Neural cell (in vitro differentiated cells): Measurements from ENCODE around the gene LDLRAD4. TPM values are rescaled to one million over a fixed set of nuclear protein-coding genes. Genes with fewer than 3 reads are reported as not detected.

Experiments used
- H2AFZ ChIP-seq: fragments of 200-600, 300-800 bp; sonication (generic), shearing (Covaris generic); 2 replicates; pipeline ENCODE4 v1.6.0; 2014; ENCODE audit warnings: low read depth, mild to moderate bottlenecking, antibody characterized with exemption, low read length, moderate library complexity
- H3F3A ChIP-seq: fragments of 200-600 bp; shearing (Covaris generic); 2 replicates; pipeline ENCODE4 v1.6.1; 2016; ENCODE audit warnings: mild to moderate bottlenecking, moderate library complexity, mixed read lengths, antibody characterized with exemption, low read length; ENCODE audit not compliant: insufficient read depth, poor library complexity, severe bottlenecking
- H3K27ac ChIP-seq: fragments of 200-600, 300-800 bp; sonication (generic), shearing (Covaris generic); 2 replicates; pipeline ENCODE4 v1.5.1; 2014; ENCODE audit warnings: mild to moderate bottlenecking, low read length, moderate library complexity
- H3K27me3 ChIP-seq: fragments of 300-800, 200-600 bp; sonication (generic), shearing (Covaris generic); 2 replicates; pipeline ENCODE4 v1.6.0; 2014; ENCODE audit warnings: mild to moderate bottlenecking, low read depth, low read length, moderate library complexity; ENCODE audit not compliant: insufficient read depth
- H3K36me3 ChIP-seq: fragments of 300-800, 200-600 bp; sonication (generic), shearing (Covaris generic); 2 replicates; pipeline ENCODE4 v1.5.1; 2014; ENCODE audit warnings: mild to moderate bottlenecking, antibody characterized with exemption, low read length, moderate library complexity; ENCODE audit not compliant: insufficient read depth
- H3K4me2 ChIP-seq: fragments of 300-800, 200-600 bp; sonication (generic), shearing (Covaris generic); 2 replicates; pipeline ENCODE4 v1.6.0; 2014; ENCODE audit warnings: mild to moderate bottlenecking, low read length
- H3K4me3 ChIP-seq: fragments of 300-800, 200-600 bp; sonication (generic), shearing (Covaris generic); 2 replicates; pipeline ENCODE4 v1.5.1; 2014; ENCODE audit warnings: mild to moderate bottlenecking, low read length, moderate library complexity
- H3K79me2 ChIP-seq: fragments of 200-600 bp; shearing (Covaris generic); replicated peaks from 2 replicates; pipeline ENCODE4 v1.6.0; 2014; ENCODE audit warnings: mild to moderate bottlenecking, low read length, moderate library complexity; ENCODE audit not compliant: insufficient read depth
- H3K9ac ChIP-seq: fragments of 300-800, 200-600 bp; sonication (generic), shearing (Covaris generic); 2 replicates; pipeline ENCODE4 v1.6.1; 2016; ENCODE audit warnings: mild to moderate bottlenecking, low read length, mixed read lengths
- H3K9me2 ChIP-seq: fragments of 200-600 bp; shearing (Covaris generic); 2 replicates; pipeline ENCODE4 v1.6.1; 2016; ENCODE audit warnings: mild to moderate bottlenecking, low read length, mixed read lengths; ENCODE audit not compliant: insufficient read depth
- H3K9me3 ChIP-seq: fragments of 200-600, 300-800 bp; sonication (generic), shearing (Covaris generic); 2 replicates; pipeline ENCODE4 v1.6.1; 2016; ENCODE audit warnings: mild to moderate bottlenecking, mixed run types, low read length, moderate library complexity, mixed read lengths
- H4K20me1 ChIP-seq: fragments of 200-600 bp; shearing (Covaris generic); 2 replicates; pipeline ENCODE4 v1.6.1; 2016; ENCODE audit warnings: mild to moderate bottlenecking, mixed run types; ENCODE audit not compliant: insufficient read depth
- EP300 ChIP-seq: fragments of 450-650 bp; conservative IDR thresholded peaks from 2 replicates; pipeline ENCODE4 v1.6.1; 2014; ENCODE audit warnings: antibody characterized with exemption, mild to moderate bottlenecking, moderate library complexity; ENCODE audit not compliant: poor library complexity, severe bottlenecking
- EZH2 ChIP-seq: fragments of 200-600, 300-800 bp; shearing (Covaris generic), sonication (generic); IDR thresholded peaks from 2 replicates; pipeline ENCODE4 v1.6.1; 2014; ENCODE audit warnings: antibody characterized with exemption, low read length, borderline replicate concordance, mild to moderate bottlenecking; ENCODE audit not compliant: insufficient read depth, poor library complexity, severe bottlenecking
- MXI1 ChIP-seq: fragments of 450-650 bp; conservative IDR thresholded peaks from 2 replicates; pipeline ENCODE4 v1.6.1; 2014; ENCODE audit warnings: antibody characterized with exemption, mild to moderate bottlenecking; ENCODE audit not compliant: poor library complexity, severe bottlenecking
- POLR2AphosphoS5 ChIP-seq: IDR thresholded peaks from 2 replicates; pipeline ENCODE4 v1.6.1; 2012
- RAD21 ChIP-seq: fragments of 450-650 bp; conservative IDR thresholded peaks from 2 replicates; pipeline ENCODE4 v1.6.1; 2014; ENCODE audit warnings: antibody characterized with exemption, mild to moderate bottlenecking, moderate library complexity
- SMC3 ChIP-seq: fragments of 450-650 bp; conservative IDR thresholded peaks from 2 replicates; pipeline ENCODE4 v1.6.1; 2014; ENCODE audit warnings: antibody characterized with exemption, mild to moderate bottlenecking, moderate library complexity; ENCODE audit not compliant: poor library complexity
- TAF1 ChIP-seq: IDR thresholded peaks from 2 replicates; pipeline ENCODE4 v1.6.1; 2012; ENCODE audit warnings: low read depth
- polyA plus RNA-seq: library from polyadenylated mRNA; depleted of rRNA; stranded (reverse); fragments of >200 nt; gene quantifications from 2 replicates; pipeline ENCODE4 v1.2.3, GENCODE V29; 2014
- TF ChIP-seq, protein P1 (sequence below): IDR thresholded peaks from 2 replicates; pipeline ENCODE4 v1.6.1; 2012; ENCODE audit warnings: borderline replicate concordance
- TF ChIP-seq, protein P2 (sequence below): fragments of 450-650 bp; IDR thresholded peaks from 2 replicates; pipeline ENCODE4 v1.5.1; 2014; ENCODE audit warnings: antibody characterized with exemption, mild to moderate bottlenecking, moderate library complexity; ENCODE audit not compliant: poor library complexity, severe bottlenecking

Gene LDLRAD4
- polyA plus RNA-seq, 1 donor from 2014 or later = 3.7 TPM

DNA sequence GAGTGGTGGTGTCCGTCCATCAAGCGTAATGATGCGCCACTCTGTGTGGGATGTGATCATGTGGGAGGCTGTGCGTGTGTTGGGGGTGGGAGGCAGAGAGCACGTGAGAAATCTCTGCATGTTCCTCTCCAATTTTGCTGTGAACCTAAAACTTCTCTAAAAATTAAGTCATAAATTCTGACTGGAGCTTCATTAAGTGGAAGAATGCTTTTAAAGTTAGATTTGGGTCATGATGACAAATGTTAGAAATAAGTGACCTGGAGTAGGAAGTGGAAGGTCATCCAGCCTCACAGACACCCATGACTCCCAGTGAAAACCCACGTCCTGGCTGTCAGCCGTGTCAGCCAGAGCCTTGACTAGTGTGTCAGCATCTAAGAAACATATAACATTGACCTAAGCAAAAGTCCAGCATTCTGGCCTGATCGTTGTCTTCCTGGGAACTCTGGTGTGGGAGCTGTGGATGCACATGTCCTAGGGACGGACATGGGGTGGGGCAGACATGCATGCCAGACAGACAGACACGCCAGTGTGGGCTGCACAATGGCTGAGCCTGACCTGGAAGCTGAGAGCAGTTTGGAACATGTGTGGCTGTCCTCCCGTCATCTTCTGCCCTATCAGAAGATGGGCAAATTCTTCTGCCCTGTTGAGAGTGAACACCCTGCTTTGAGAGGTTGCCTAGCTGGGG is 262.2 kb downstream of the LDLRAD4 start:
- no peak overlapping the region for H3K9ac ChIP-seq
- H3K4me2 ChIP-seq = no peak overlapping the region
- H3F3A ChIP-seq = no peaks in the 10 kb centered on the region
- H2AFZ ChIP-seq = no peak overlapping the region
- no peak for TF ChIP-seq TAF1
- TF ChIP-seq, protein P1, sequence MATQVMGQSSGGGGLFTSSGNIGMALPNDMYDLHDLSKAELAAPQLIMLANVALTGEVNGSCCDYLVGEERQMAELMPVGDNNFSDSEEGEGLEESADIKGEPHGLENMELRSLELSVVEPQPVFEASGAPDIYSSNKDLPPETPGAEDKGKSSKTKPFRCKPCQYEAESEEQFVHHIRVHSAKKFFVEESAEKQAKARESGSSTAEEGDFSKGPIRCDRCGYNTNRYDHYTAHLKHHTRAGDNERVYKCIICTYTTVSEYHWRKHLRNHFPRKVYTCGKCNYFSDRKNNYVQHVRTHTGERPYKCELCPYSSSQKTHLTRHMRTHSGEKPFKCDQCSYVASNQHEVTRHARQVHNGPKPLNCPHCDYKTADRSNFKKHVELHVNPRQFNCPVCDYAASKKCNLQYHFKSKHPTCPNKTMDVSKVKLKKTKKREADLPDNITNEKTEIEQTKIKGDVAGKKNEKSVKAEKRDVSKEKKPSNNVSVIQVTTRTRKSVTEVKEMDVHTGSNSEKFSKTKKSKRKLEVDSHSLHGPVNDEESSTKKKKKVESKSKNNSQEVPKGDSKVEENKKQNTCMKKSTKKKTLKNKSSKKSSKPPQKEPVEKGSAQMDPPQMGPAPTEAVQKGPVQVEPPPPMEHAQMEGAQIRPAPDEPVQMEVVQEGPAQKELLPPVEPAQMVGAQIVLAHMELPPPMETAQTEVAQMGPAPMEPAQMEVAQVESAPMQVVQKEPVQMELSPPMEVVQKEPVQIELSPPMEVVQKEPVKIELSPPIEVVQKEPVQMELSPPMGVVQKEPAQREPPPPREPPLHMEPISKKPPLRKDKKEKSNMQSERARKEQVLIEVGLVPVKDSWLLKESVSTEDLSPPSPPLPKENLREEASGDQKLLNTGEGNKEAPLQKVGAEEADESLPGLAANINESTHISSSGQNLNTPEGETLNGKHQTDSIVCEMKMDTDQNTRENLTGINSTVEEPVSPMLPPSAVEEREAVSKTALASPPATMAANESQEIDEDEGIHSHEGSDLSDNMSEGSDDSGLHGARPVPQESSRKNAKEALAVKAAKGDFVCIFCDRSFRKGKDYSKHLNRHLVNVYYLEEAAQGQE = no peak
- H3K9me2 ChIP-seq = no peaks in the 10 kb centered on the region
- H3K79me2 ChIP-seq = no peaks in the 10 kb centered on the region
- no peak overlapping the region for H3K27ac ChIP-seq
- no peaks in the 10 kb centered on the region for H3K27me3 ChIP-seq
- H3K36me3 ChIP-seq = no peaks in the 10 kb centered on the region
- H4K20me1 ChIP-seq = no peaks in the 10 kb centered on the region
- no peak overlapping the region for H3K4me3 ChIP-seq
- no peaks in the 10 kb centered on the region for H3K9me3 ChIP-seq

DNA sequence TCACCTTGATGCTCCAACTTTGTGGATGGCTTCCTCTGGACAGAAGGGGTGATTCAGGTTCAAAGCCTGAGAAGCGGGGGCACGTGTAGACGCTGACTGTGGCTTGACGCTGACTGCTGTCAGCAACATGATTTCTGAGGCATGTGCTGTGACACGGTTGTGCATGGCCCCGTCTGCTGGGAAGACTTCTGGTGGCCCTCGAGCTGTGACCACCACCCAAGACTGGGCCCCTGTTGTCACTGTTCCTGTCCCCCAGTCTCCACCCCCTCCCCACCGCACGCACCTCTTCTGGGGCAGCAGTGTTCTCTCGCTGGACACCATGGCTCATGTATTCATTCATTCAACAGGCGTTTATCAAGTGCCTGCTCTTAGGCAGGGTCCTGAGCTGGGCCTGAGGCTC is 262.8 kb downstream of the LDLRAD4 start:
- H3K27ac ChIP-seq = no peak overlapping the region
- H3K9me3 ChIP-seq = no peaks in the 10 kb centered on the region
- H3F3A ChIP-seq = no peaks in the 10 kb centered on the region
- H3K4me2 ChIP-seq = no peak overlapping the region
- H4K20me1 ChIP-seq = no peaks in the 10 kb centered on the region
- H3K9ac ChIP-seq = no peak overlapping the region
- H3K36me3 ChIP-seq = no peaks in the 10 kb centered on the region
- no peak for TF ChIP-seq TAF1
- TF ChIP-seq, protein P1 = no peak
- no peak for TF ChIP-seq RAD21
- no peak for TF ChIP-seq EZH2
- TF ChIP-seq MXI1 = no peak
- TF ChIP-seq, protein P2, sequence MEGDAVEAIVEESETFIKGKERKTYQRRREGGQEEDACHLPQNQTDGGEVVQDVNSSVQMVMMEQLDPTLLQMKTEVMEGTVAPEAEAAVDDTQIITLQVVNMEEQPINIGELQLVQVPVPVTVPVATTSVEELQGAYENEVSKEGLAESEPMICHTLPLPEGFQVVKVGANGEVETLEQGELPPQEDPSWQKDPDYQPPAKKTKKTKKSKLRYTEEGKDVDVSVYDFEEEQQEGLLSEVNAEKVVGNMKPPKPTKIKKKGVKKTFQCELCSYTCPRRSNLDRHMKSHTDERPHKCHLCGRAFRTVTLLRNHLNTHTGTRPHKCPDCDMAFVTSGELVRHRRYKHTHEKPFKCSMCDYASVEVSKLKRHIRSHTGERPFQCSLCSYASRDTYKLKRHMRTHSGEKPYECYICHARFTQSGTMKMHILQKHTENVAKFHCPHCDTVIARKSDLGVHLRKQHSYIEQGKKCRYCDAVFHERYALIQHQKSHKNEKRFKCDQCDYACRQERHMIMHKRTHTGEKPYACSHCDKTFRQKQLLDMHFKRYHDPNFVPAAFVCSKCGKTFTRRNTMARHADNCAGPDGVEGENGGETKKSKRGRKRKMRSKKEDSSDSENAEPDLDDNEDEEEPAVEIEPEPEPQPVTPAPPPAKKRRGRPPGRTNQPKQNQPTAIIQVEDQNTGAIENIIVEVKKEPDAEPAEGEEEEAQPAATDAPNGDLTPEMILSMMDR = no peak
- TF ChIP-seq POLR2AphosphoS5 = no peak
- no peak for TF ChIP-seq SMC3
- no peak for TF ChIP-seq EP300
- H3K79me2 ChIP-seq = no peaks in the 10 kb centered on the region
- H3K4me3 ChIP-seq = no peak overlapping the region
- no peak overlapping the region for H2AFZ ChIP-seq
- H3K9me2 ChIP-seq = no peaks in the 10 kb centered on the region
- no peaks in the 10 kb centered on the region for H3K27me3 ChIP-seq
